H9 (cell line): ENCODE results near the gene EPB41L4A. TPM values are rescaled to one million over a fixed set of nuclear protein-coding genes. Genes with fewer than 3 reads are reported as not detected.

ENCODE experiments used
- DNase-seq: peaks from one replicate; pipeline ENCODE4 v3.0.0-alpha.2; 2017
- H2AFZ ChIP-seq: one replicate; pipeline ENCODE4 v1.6.1; 2013; ENCODE audit warnings: mild to moderate bottlenecking, low read length, control low read depth, moderate library complexity
- H2AK5ac ChIP-seq: 2 replicates; pipeline ENCODE4 v1.6.1; 2013; ENCODE audit warnings: low read length, control low read depth, mixed read lengths; ENCODE audit not compliant: insufficient read length
- H2BK120ac ChIP-seq: one replicate; pipeline ENCODE4 v1.6.1; 2013; ENCODE audit warnings: low read depth, mild to moderate bottlenecking, low read length, control low read depth, inconsistent platforms; ENCODE audit not compliant: poor library complexity, severe bottlenecking
- H2BK12ac ChIP-seq: 2 replicates; pipeline ENCODE4 v1.6.1; 2013; ENCODE audit warnings: low read length, control low read depth, mixed read lengths, low read depth; ENCODE audit not compliant: insufficient read length
- H2BK15ac ChIP-seq: 2 replicates; pipeline ENCODE4 v1.6.1; 2013; ENCODE audit warnings: low read depth, low read length, control low read depth
- H2BK20ac ChIP-seq: one replicate; pipeline ENCODE4 v1.6.1; 2013; ENCODE audit warnings: low read depth, mild to moderate bottlenecking, low read length, control low read depth, inconsistent platforms; ENCODE audit not compliant: poor library complexity, severe bottlenecking
- H2BK5ac ChIP-seq: 2 replicates; pipeline ENCODE4 v1.6.1; 2013; ENCODE audit warnings: low read length, control low read depth, mixed read lengths; ENCODE audit not compliant: insufficient read length
- H3K14ac ChIP-seq: 2 replicates; pipeline ENCODE4 v1.6.1; 2013; ENCODE audit warnings: low read length, control low read depth; ENCODE audit not compliant: insufficient read depth
- H3K18ac ChIP-seq: 2 replicates; pipeline ENCODE4 v1.6.1; 2013; ENCODE audit warnings: low read depth, mild to moderate bottlenecking, mixed read lengths, low read length, control low read depth; ENCODE audit not compliant: insufficient read length
- H3K23ac ChIP-seq: 2 replicates; pipeline ENCODE4 v1.6.1; 2013; ENCODE audit warnings: low read length, control low read depth, mixed read lengths, low read depth; ENCODE audit not compliant: insufficient read length
- H3K23me2 ChIP-seq: 2 replicates; pipeline ENCODE4 v1.6.1; 2013; ENCODE audit warnings: low read depth, mild to moderate bottlenecking, mixed read lengths, low read length, control low read depth; ENCODE audit not compliant: insufficient read length, poor library complexity, severe bottlenecking
- H3K27ac ChIP-seq: 2 replicates; pipeline ENCODE4 v1.5.1; 2013; ENCODE audit warnings: low read length, control low read depth, mixed read lengths, low read depth; ENCODE audit not compliant: insufficient read length
- H3K27me3 ChIP-seq: 2 replicates; pipeline ENCODE4 v1.6.1; 2013; ENCODE audit warnings: low read length, control low read depth, inconsistent platforms; ENCODE audit not compliant: insufficient read depth
- H3K4ac ChIP-seq: 2 replicates; pipeline ENCODE4 v1.6.1; 2013; ENCODE audit warnings: low read depth, mild to moderate bottlenecking, control low read depth, inconsistent platforms, low read length, moderate library complexity
- H3K4me1 ChIP-seq: 2 replicates; pipeline ENCODE4 v1.6.1; 2013; ENCODE audit warnings: low read length, control low read depth, inconsistent platforms; ENCODE audit not compliant: insufficient read depth
- H3K4me2 ChIP-seq: 2 replicates; pipeline ENCODE4 v1.6.1; 2013; ENCODE audit warnings: low read length, control low read depth, mixed read lengths; ENCODE audit not compliant: insufficient read length, insufficient read depth
- H3K56ac ChIP-seq: 2 replicates; pipeline ENCODE4 v1.6.1; 2013; ENCODE audit warnings: low read depth, mild to moderate bottlenecking, mixed read lengths, low read length, control low read depth; ENCODE audit not compliant: insufficient read length
- H3K79me1 ChIP-seq: 2 replicates; pipeline ENCODE4 v1.6.1; 2013; ENCODE audit warnings: low read depth, mild to moderate bottlenecking, moderate library complexity, low read length, control low read depth, inconsistent platforms; ENCODE audit not compliant: insufficient read depth, poor library complexity, severe bottlenecking
- H3K79me2 ChIP-seq: 2 replicates; pipeline ENCODE4 v1.6.1; 2013; ENCODE audit warnings: low read length, control low read depth, inconsistent platforms; ENCODE audit not compliant: insufficient read depth
- H3K9ac ChIP-seq: 2 replicates; pipeline ENCODE4 v1.6.1; 2013; ENCODE audit warnings: low read length, control low read depth, mixed read lengths; ENCODE audit not compliant: insufficient read length; ENCODE audit errors: extremely low read depth
- H3K9me3 ChIP-seq: one replicate; pipeline ENCODE4 v1.6.1; 2013; ENCODE audit warnings: low read depth, low read length, inconsistent platforms; ENCODE audit not compliant: control insufficient read depth
- H3T11ph ChIP-seq: one replicate; pipeline ENCODE4 v1.6.1; 2013; ENCODE audit warnings: mild to moderate bottlenecking, low read length, control low read depth, inconsistent platforms
- H4K20me1 ChIP-seq: one replicate; pipeline ENCODE4 v1.6.1; 2013; ENCODE audit not compliant: control insufficient read depth, insufficient read length, insufficient read depth
- H4K5ac ChIP-seq: 2 replicates; pipeline ENCODE4 v1.6.1; 2013; ENCODE audit warnings: low read depth, mild to moderate bottlenecking, mixed read lengths, low read length, control low read depth; ENCODE audit not compliant: insufficient read length
- H4K8ac ChIP-seq: replicated peaks from 2 replicates; pipeline ENCODE4 v1.6.1; 2013; ENCODE audit warnings: low read length, control low read depth, mixed read lengths, low read depth; ENCODE audit not compliant: insufficient read length
- H4K91ac ChIP-seq: 2 replicates; pipeline ENCODE4 v1.6.1; 2013; ENCODE audit warnings: low read depth, mild to moderate bottlenecking, moderate library complexity, mixed read lengths, low read length, control low read depth; ENCODE audit not compliant: insufficient read length
- H3K27ac Mint-ChIP-seq, 3 experiments: 2 replicates in 2 of 3; 3 replicates in 1 of 3; pipeline ENCODE4 v1.8.0; 2020 to 2021; ENCODE audit warnings: mixed read lengths in 3 of 3, mild to moderate bottlenecking in 1 of 3, moderate library complexity in 1 of 3
- H3K27me3 Mint-ChIP-seq: 2 replicates; pipeline ENCODE4 v1.8.0; 2021; ENCODE audit warnings: low read depth, mild to moderate bottlenecking, moderate library complexity, mixed read lengths
- H3K36me3 Mint-ChIP-seq, 3 experiments: 2 replicates in 2 of 3; 3 replicates in 1 of 3; pipeline ENCODE4 v1.8.0; 2020 to 2021; ENCODE audit warnings: low read depth in 3 of 3, mixed read lengths in 3 of 3; ENCODE audit not compliant: insufficient read depth in 1 of 3
- H3K4me1 Mint-ChIP-seq, 2 experiments: 2 replicates each; pipeline ENCODE4 v1.8.0; 2020; ENCODE audit warnings: mixed read lengths in 2 of 2
- H3K4me3 Mint-ChIP-seq, 2 experiments: 2 replicates in 1 of 2; 3 replicates in 1 of 2; pipeline ENCODE4 v1.8.0; 2020 to 2021; ENCODE audit warnings: mild to moderate bottlenecking in 2 of 2, mixed read lengths in 2 of 2, moderate library complexity in 1 of 2
- H3K9me3 Mint-ChIP-seq, 2 experiments: 2 replicates in 1 of 2; 3 replicates in 1 of 2; pipeline ENCODE4 v1.8.0; 2020; ENCODE audit warnings: mild to moderate bottlenecking in 2 of 2, mixed read lengths in 2 of 2, moderate library complexity in 1 of 2
- WGBS: extraction: QIAGEN DNeasy Blood & Tissue Kit; methylation state at CpG from one replicate; pipeline ENCODE4 v1.1.7; 2013; ENCODE audit warnings: missing lambda C conversion rate, low lambda C conversion rate, mixed read lengths; ENCODE audit not compliant: insufficient read length; ENCODE audit errors: extremely low coverage; 5-methylcytosine and 5-hydroxymethylcytosine counted together
- total RNA-seq: library from RNA; stranded (reverse); gene quantifications from 2 replicates; pipeline ENCODE4 v1.2.1, GENCODE V29; 2021
- TF ChIP-seq, protein P1 (sequence below): fragments of 200-600 bp; sonication (generic); conservative IDR thresholded peaks from 3 replicates; pipeline ENCODE4 v1.8.0; 2021; ENCODE audit warnings: antibody characterized with exemption, mild to moderate bottlenecking

EPB41L4A gene
- total RNA-seq, 1 experiment from 2014 or later: 4.9 TPM

GRCh38 chr5:112146323-112147226 is 272.5 kb downstream of the EPB41L4A start:
- H2AFZ ChIP-seq: no peak overlapping the region
- peak; percentile 41 for DNase-seq
- H3K23me2 ChIP-seq: no peaks in the 10 kb centered on the region
- no peaks in the 10 kb centered on the region for H4K20me1 ChIP-seq
- TF ChIP-seq, protein P1, sequence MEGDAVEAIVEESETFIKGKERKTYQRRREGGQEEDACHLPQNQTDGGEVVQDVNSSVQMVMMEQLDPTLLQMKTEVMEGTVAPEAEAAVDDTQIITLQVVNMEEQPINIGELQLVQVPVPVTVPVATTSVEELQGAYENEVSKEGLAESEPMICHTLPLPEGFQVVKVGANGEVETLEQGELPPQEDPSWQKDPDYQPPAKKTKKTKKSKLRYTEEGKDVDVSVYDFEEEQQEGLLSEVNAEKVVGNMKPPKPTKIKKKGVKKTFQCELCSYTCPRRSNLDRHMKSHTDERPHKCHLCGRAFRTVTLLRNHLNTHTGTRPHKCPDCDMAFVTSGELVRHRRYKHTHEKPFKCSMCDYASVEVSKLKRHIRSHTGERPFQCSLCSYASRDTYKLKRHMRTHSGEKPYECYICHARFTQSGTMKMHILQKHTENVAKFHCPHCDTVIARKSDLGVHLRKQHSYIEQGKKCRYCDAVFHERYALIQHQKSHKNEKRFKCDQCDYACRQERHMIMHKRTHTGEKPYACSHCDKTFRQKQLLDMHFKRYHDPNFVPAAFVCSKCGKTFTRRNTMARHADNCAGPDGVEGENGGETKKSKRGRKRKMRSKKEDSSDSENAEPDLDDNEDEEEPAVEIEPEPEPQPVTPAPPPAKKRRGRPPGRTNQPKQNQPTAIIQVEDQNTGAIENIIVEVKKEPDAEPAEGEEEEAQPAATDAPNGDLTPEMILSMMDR: peak; percentile 89
- no peak overlapping the region for H4K5ac ChIP-seq
- no peak overlapping the region for H2AK5ac ChIP-seq
- no peak overlapping the region for H3K4ac ChIP-seq
- no peak overlapping the region for H3K18ac ChIP-seq
- Mint-ChIP-seq H3K27ac (no peak overlapping the region), H3K27me3 (no peaks in the 10 kb centered on the region), H3K36me3 (peaks cover 0 to 14% (median 0%) of the 10 kb centered on the region in 3 experiments; a peak in 2 of 7 replicates), H3K4me3 (no peak overlapping the region), H3K4me1 (no peaks in the 10 kb centered on the region), H3K9me3 (peaks cover 12% of the 10 kb centered on the region in 2 experiments; a peak in 4 of 5 replicates)
- no peak overlapping the region for H4K91ac ChIP-seq
- no peaks in the 10 kb centered on the region for H3K9me3 ChIP-seq
- no peak overlapping the region for H4K8ac ChIP-seq
- no peak overlapping the region for H3K56ac ChIP-seq
- no peaks in the 10 kb centered on the region for H3K27me3 ChIP-seq
- H2BK15ac ChIP-seq: no peak overlapping the region
- no peak overlapping the region for H2BK120ac ChIP-seq
- H3T11ph ChIP-seq: no peak overlapping the region
- no CpG with 5 or more reads among the region's 6 CpGs for WGBS
- no peak overlapping the region for H3K9ac ChIP-seq
- no peaks in the 10 kb centered on the region for H3K79me1 ChIP-seq
- no peak overlapping the region for H3K14ac ChIP-seq
- H3K79me2 ChIP-seq: no peaks in the 10 kb centered on the region
- H3K27ac ChIP-seq: no peak overlapping the region
- H3K4me1 ChIP-seq: no peaks in the 10 kb centered on the region
- no peak overlapping the region for H2BK12ac ChIP-seq
- no peak overlapping the region for H2BK5ac ChIP-seq
- H3K4me2 ChIP-seq: no peak overlapping the region
- H2BK20ac ChIP-seq: no peak overlapping the region
- no peak overlapping the region for H3K23ac ChIP-seq
